Measurements from ENCODE around the gene SOX18. TPM values are rescaled to one million over a fixed set of nuclear protein-coding genes. Genes with fewer than 3 reads are reported as not detected.

Gene SOX18
- total and polyA plus RNA-seq, 2 of the 13 experiments (the other 11 are each of a cell fraction or from before 2014, with no cell fraction given), result 1.6 to 1.9 TPM

GRCh38 chr20:64039293-64040160 lies 9.9 kb downstream of the SOX18 start (continued):
- peak; percentile 14; the same call in 1 of the 2 replicates for TF ChIP-seq SAP130 (CRISPR knock-in tag; IDR thresholded peaks at IDR 0.05; ENCODE audit: low read depth)
- 0 out of 2 replicates have a peak, but pooled peaks have one; percentile 9 for TF ChIP-seq CSRNP1 (CRISPR knock-in tag; IDR thresholded peaks at IDR 0.05)
- TF ChIP-seq ZNF101 (CRISPR knock-in tag; IDR thresholded peaks at IDR 0.05; ENCODE audit: borderline replicate concordance, low read depth), result peak; percentile 92; the same call in 1 of the 2 replicates
- TF ChIP-seq ZBTB46 (CRISPR knock-in tag; IDR thresholded peaks at IDR 0.05; ENCODE audit: borderline replicate concordance), result no peak
- TF ChIP-seq ZNF280B (CRISPR knock-in tag; IDR thresholded peaks at IDR 0.05; ENCODE audit: borderline replicate concordance), result peak; percentile 20; the same call in 1 of the 2 replicates
- no peak for TF ChIP-seq SRSF4 (IDR thresholded peaks at IDR 0.05; ENCODE audit: low read depth, low read length, poor library complexity, severe bottlenecking)
- no peak for TF ChIP-seq ZNF24 (IDR thresholded peaks at IDR 0.05)
- no peak for TF ChIP-seq NFE2L2 (IDR thresholded peaks at IDR 0.05; ENCODE audit: low read length)
- TF ChIP-seq ZNF343 (CRISPR knock-in tag; IDR thresholded peaks at IDR 0.05), result peak; percentile 50; the same call in 1 of the 2 replicates
- peak; percentile 33 for TF ChIP-seq MXD3 (CRISPR knock-in tag; IDR thresholded peaks at IDR 0.05)
- peak; percentile 54; the same call in 1 of the 2 replicates for TF ChIP-seq ZNF547 (CRISPR knock-in tag; IDR thresholded peaks at IDR 0.05)
- peak; percentile 65; the same call in 1 of the 2 replicates for TF ChIP-seq MTERF4 (CRISPR knock-in tag; IDR thresholded peaks at IDR 0.05)
- TF ChIP-seq ZNF33B (CRISPR knock-in tag; IDR thresholded peaks at IDR 0.05), result peak; percentile 45; the same call in 1 of the 2 replicates
- peak; percentile 49; the same call in 1 of the 2 replicates for TF ChIP-seq HES4 (CRISPR knock-in tag; IDR thresholded peaks at IDR 0.05; ENCODE audit: borderline replicate concordance)
- TF ChIP-seq ZNF431 (CRISPR knock-in tag; IDR thresholded peaks at IDR 0.05; ENCODE audit: borderline replicate concordance, low read depth), result no peak
- 0 out of 2 replicates have a peak, but pooled peaks have one; percentile 16 for TF ChIP-seq ZNF225 (CRISPR knock-in tag; IDR thresholded peaks at IDR 0.05)
- no peak for TF ChIP-seq RAD51 (IDR thresholded peaks at IDR 0.05; ENCODE audit: borderline replicate concordance)

Data from HepG2 (cell line).